Measurements from ENCODE around the gene LRRC28.

The LRRC28 gene

DNA sequence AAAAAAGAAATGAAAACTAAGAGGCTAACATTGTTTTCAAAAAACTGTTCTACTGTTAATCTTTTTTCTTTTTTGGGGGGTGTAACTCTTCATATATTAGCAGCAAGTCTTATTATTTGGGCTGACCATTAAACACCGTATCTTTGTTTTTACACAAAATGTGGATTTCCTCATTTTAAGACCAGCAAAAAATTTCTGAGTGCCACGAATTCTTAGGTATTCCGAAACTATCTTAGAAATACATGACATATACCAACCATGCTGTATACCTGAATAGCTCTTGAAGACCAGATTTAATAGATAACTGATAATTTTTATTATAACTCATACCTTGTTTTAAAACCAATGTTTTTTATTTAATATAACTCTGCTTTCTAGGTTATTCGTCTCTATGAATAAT is 1.3 kb upstream of the LRRC28 start:
- TF ChIP-seq, protein P1, sequence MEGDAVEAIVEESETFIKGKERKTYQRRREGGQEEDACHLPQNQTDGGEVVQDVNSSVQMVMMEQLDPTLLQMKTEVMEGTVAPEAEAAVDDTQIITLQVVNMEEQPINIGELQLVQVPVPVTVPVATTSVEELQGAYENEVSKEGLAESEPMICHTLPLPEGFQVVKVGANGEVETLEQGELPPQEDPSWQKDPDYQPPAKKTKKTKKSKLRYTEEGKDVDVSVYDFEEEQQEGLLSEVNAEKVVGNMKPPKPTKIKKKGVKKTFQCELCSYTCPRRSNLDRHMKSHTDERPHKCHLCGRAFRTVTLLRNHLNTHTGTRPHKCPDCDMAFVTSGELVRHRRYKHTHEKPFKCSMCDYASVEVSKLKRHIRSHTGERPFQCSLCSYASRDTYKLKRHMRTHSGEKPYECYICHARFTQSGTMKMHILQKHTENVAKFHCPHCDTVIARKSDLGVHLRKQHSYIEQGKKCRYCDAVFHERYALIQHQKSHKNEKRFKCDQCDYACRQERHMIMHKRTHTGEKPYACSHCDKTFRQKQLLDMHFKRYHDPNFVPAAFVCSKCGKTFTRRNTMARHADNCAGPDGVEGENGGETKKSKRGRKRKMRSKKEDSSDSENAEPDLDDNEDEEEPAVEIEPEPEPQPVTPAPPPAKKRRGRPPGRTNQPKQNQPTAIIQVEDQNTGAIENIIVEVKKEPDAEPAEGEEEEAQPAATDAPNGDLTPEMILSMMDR (IDR thresholded peaks at IDR 0.05; ENCODE audit: insufficient read depth, low read length, poor library complexity, severe bottlenecking), result no peak
- no peak overlapping the region for H3K4me3 ChIP-seq (replicated peaks; ENCODE audit: low read depth, low read length)
- H3K27me3 ChIP-seq (replicated peaks; ENCODE audit: control insufficient read depth, insufficient read depth, low read length), result no peaks in the 10 kb centered on the region
- no peak for DNase-seq (ENCODE audit: extremely low read depth, insufficient read length)
- H3K36me3 ChIP-seq (ENCODE audit: control insufficient read depth, insufficient read depth, low read length), result no peaks in the 10 kb centered on the region

DNA sequence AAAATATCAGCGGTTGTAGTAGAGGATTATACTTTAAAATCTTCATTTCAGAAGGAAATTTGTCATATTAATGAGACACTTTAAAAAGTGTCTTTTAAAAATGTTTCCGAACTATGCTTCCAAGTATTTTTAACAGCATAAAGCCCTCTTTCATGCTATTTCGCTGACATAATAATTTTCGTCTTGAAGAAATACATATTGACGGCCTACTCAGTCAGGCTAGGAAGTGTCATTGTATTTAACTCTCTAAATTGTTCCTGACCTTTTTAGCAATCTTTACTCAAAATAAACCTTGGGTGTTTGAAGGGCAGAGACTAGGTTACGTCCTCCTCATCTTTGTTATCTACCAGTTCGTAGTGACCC is 806 bp upstream of the LRRC28 start:
- Histone ChIP-seq H3K4me3 (replicated peaks; ENCODE audit: low read depth, low read length) (peak overlapping the region; percentile 91), H3K36me3 (ENCODE audit: control insufficient read depth, insufficient read depth, low read length) (no peaks in the 10 kb centered on the region), H3K27me3 (replicated peaks; ENCODE audit: control insufficient read depth, insufficient read depth, low read length) (no peaks in the 10 kb centered on the region)
- DNase-seq (ENCODE audit: extremely low read depth, insufficient read length), result no peak
- TF ChIP-seq, protein P1 (IDR thresholded peaks at IDR 0.05; ENCODE audit: insufficient read depth, low read length, poor library complexity, severe bottlenecking), result no peak

DNA sequence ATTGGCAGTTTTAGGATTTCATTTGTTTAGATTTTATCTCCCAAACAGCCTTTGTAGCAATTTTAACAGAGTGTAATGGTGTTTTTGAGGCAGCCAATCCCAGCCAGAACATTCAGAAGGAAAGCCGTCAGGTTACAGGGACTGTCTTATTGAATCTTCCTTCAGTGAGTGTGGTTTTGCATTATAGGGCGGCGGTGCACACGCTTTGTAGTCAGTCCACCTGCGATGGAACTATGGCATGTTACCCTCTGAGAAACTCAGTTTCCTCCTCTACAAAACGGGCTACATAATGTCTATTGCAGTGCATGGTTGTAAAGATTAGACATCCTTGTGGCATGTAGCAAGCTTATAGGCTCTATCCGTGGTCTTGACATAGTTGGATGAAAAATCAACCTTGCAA is 1.0 kb downstream of the LRRC28 start:
- no peak for DNase-seq (ENCODE audit: extremely low read depth, insufficient read length)
- TF ChIP-seq, protein P1 (IDR thresholded peaks at IDR 0.05; ENCODE audit: insufficient read depth, low read length, poor library complexity, severe bottlenecking), result no peak
- no peaks in the 10 kb centered on the region for H3K36me3 ChIP-seq (ENCODE audit: control insufficient read depth, insufficient read depth, low read length)
- H3K4me3 ChIP-seq (replicated peaks; ENCODE audit: low read depth, low read length), result peak overlapping the region; percentile 91
- H3K27me3 ChIP-seq (replicated peaks; ENCODE audit: control insufficient read depth, insufficient read depth, low read length), result no peaks in the 10 kb centered on the region

DNA sequence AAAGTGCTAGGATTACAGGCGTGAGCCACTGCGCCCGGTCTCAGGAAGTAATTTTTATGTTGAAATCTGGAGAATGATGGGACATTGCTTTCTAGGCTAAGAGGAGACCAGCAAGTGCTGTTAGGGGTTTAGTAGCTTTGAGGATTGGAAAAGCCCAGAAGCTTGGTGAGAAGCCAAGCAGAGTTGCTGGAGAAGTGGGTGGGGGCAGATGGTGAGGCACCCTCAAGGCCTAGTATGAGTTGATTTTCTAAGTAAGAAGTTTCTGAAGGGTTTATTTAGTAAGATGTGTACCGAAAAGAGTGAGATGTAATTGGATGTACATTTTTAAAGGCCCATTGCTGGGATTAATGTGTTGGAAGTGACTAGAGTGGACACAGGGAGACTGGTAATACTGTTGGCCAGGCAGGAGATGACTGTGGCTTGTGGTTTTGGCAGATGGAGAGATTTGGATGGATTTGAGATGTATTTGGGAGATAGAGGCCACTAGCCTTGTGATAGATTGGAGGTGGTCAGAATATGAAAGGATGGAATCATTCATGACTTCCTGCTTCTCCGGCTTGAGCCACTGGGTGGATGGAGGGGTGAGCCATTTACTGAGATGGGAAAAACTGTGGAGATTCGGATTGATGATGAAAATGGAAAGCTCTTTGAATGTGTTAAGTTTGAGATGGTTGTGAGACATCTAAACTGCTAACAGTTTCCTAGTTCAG is 2.3 kb downstream of the LRRC28 start:
- Histone ChIP-seq H3K36me3 (ENCODE audit: control insufficient read depth, insufficient read depth, low read length) (no peaks in the 10 kb centered on the region), H3K4me3 (replicated peaks; ENCODE audit: low read depth, low read length) (no peak overlapping the region), H3K27me3 (replicated peaks; ENCODE audit: control insufficient read depth, insufficient read depth, low read length) (no peaks in the 10 kb centered on the region)
- TF ChIP-seq, protein P1 (IDR thresholded peaks at IDR 0.05; ENCODE audit: insufficient read depth, low read length, poor library complexity, severe bottlenecking), result no peak
- no peak for DNase-seq (ENCODE audit: extremely low read depth, insufficient read length)

DNA sequence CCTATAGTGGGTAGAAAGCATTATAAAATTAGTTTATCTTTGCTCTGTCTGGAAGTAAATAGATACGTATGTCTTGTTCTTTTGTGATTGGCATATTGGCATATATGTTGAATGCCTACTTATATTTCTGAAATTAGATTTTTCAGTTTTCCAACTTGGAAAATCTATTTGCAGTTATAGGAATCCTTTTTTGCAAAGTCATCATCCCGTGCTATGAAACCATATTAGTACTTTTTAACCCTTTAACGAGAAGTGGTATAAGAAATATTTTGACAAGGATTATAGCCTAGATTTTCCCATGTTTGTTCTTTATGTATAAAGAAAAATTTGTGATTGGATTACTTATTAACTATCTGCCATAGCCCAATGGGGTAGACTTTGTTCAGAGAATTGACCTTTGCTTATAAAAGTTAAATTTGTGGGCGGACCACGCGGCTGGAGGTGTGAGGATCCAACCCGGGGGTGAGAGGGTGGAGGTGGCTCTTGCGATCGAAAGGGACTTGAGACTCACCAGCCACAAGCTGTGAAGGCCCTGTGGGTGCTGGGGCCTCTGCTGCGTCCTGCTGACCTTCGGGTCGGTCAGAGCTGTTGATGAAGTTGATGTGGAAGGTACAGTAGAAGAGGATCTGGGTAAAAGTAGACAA is 5.9 kb downstream of the LRRC28 start:
- H3K4me3 ChIP-seq (replicated peaks; ENCODE audit: low read depth, low read length), result no peak overlapping the region
- TF ChIP-seq, protein P1 (IDR thresholded peaks at IDR 0.05; ENCODE audit: insufficient read depth, low read length, poor library complexity, severe bottlenecking), result no peak
- H3K36me3 ChIP-seq (ENCODE audit: control insufficient read depth, insufficient read depth, low read length), result no peaks in the 10 kb centered on the region
- no peak for DNase-seq (ENCODE audit: extremely low read depth, insufficient read length)
- no peaks in the 10 kb centered on the region for H3K27me3 ChIP-seq (replicated peaks; ENCODE audit: control insufficient read depth, insufficient read depth, low read length)

Data from GM06990 (cell line).